ENCODE data around the gene FOXK2. TPM values are rescaled to one million over a fixed set of nuclear protein-coding genes. Genes with fewer than 3 reads are reported as not detected.
A peak's percentile ranks its signal among the peaks of the same experiment; 100 is the strongest.
"Not testable (repeated sequence)": the region's sequence is repeated elsewhere in the genome, so short reads cannot be mapped to it uniquely, and the experiment has no call there.

The FOXK2 gene
- total RNA-seq, 1 experiment from 2014 or later, result 57.7 TPM

DNA sequence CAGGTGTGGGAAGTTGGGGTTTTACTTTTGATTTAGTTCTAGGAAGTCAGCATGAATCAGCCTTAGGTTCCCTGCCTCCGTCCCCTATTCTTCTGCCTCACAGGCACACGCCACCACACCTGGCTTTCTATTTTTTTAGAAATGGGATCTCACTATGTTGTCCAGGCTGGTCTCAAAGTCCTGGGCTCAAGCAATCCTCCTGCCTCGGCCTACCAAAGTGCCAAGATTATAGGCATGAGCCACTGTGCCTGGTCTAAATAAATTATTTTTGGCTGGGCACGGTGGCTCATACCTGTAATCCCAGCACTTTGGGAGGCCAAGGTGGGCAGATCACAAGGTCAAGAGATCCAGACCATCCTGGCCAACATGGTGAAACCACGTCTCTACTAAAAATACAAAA, 7.9 kb upstream of the FOXK2 start:
- not testable (repeated sequence) for H3K36me3 Mint-ChIP-seq; H3K9me3 Mint-ChIP-seq; ATAC-seq; H3K27me3 Mint-ChIP-seq (ENCODE audit: low read depth); H3K27ac Mint-ChIP-seq; H3K4me3 Mint-ChIP-seq; H3K4me1 Mint-ChIP-seq; DNase-seq (ENCODE audit: low spot score)
- 0 out of 2 replicates have a peak, but pooled peaks have one; percentile 10 for TF ChIP-seq ZNF121 (CRISPR knock-in tag; IDR thresholded peaks at IDR 0.05)
- CTCF ChIA-PET, result interaction anchor here (1.4 kb wide), 1 partner anchor 12 kb away, joined by 4 read pairs; no protein-coding TSS in a partner anchor
- POLR2A ChIA-PET, result interaction anchor here (0.6 kb wide), 1 partner anchor 13 kb away, joined by 5 read pairs; no protein-coding TSS in a partner anchor

DNA sequence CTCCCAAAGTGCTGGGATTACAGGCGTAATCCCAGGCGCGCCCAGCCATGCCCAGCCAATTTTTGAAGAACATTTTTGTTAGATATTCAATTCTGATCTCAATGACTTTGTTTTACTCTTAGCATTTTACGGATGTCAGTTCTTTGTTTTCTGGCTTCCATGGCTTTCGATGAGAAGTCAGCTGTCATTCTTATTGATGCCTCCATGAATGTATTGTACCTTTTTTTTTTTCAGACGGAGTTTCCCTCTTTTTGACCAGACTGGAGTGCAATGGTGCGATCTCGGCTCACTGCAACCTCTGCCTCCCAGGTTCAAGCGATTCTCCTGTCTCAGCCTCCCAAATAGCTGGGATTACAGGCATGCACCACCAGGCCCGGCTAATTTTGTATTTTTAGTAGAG, 5.7 kb upstream of the FOXK2 start:
- CTCF ChIA-PET; H3K36me3 Mint-ChIP-seq; DNase-seq (ENCODE audit: low spot score); H3K27ac Mint-ChIP-seq; H3K9me3 Mint-ChIP-seq; H3K4me1 Mint-ChIP-seq; H3K27me3 Mint-ChIP-seq (ENCODE audit: low read depth); ATAC-seq; H3K4me3 Mint-ChIP-seq: not testable (repeated sequence)
- peak; percentile 84; the same call in 1 of the 2 replicates for TF ChIP-seq ZNF317 (CRISPR knock-in tag; IDR thresholded peaks at IDR 0.05; ENCODE audit: borderline replicate concordance, low read depth)
- POLR2A ChIA-PET, result interaction anchor here (0.6 kb wide), 1 partner anchor 21 kb away, joined by 6 read pairs; no protein-coding TSS in a partner anchor

GRCh38 chr17:82517230-82517865, 2.2 kb upstream of the FOXK2 start:
- ATAC-seq, result no peak
- no peak for TF ChIP-seq SMAD4 (CRISPR knock-in tag; IDR thresholded peaks at IDR 0.05)
- TF ChIP-seq, protein P1, sequence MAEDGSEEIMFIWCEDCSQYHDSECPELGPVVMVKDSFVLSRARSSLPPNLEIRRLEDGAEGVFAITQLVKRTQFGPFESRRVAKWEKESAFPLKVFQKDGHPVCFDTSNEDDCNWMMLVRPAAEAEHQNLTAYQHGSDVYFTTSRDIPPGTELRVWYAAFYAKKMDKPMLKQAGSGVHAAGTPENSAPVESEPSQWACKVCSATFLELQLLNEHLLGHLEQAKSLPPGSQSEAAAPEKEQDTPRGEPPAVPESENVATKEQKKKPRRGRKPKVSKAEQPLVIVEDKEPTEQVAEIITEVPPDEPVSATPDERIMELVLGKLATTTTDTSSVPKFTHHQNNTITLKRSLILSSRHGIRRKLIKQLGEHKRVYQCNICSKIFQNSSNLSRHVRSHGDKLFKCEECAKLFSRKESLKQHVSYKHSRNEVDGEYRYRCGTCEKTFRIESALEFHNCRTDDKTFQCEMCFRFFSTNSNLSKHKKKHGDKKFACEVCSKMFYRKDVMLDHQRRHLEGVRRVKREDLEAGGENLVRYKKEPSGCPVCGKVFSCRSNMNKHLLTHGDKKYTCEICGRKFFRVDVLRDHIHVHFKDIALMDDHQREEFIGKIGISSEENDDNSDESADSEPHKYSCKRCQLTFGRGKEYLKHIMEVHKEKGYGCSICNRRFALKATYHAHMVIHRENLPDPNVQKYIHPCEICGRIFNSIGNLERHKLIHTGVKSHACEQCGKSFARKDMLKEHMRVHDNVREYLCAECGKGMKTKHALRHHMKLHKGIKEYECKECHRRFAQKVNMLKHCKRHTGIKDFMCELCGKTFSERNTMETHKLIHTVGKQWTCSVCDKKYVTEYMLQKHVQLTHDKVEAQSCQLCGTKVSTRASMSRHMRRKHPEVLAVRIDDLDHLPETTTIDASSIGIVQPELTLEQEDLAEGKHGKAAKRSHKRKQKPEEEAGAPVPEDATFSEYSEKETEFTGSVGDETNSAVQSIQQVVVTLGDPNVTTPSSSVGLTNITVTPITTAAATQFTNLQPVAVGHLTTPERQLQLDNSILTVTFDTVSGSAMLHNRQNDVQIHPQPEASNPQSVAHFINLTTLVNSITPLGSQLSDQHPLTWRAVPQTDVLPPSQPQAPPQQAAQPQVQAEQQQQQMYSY (CRISPR knock-in tag; IDR thresholded peaks at IDR 0.05), result no peak
- peak; percentile 99 for TF ChIP-seq GABPB1 (CRISPR knock-in tag; IDR thresholded peaks at IDR 0.05)
- no peak for TF ChIP-seq PRRX2 (CRISPR knock-in tag; IDR thresholded peaks at IDR 0.05)
- TF ChIP-seq ELF4 (CRISPR knock-in tag; IDR thresholded peaks at IDR 0.05; ENCODE audit: low read depth), result no peak
- Mint-ChIP-seq H3K27ac (no peak overlapping the region), H3K4me3 (no peak overlapping the region), H3K36me3 (peaks cover 4% of the 10 kb centered on the region; the same call in 1 of the 2 replicates), H3K9me3 (peaks cover 3% of the 10 kb centered on the region; the same call in 1 of the 2 replicates), H3K4me1 (peaks cover 9% of the 10 kb centered on the region), H3K27me3 (ENCODE audit: low read depth) (peaks cover 10% of the 10 kb centered on the region)
- no peak for DNase-seq (ENCODE audit: low spot score)
- ChIA-PET CTCF (no interaction called here), POLR2A (no interaction called here)

DNA sequence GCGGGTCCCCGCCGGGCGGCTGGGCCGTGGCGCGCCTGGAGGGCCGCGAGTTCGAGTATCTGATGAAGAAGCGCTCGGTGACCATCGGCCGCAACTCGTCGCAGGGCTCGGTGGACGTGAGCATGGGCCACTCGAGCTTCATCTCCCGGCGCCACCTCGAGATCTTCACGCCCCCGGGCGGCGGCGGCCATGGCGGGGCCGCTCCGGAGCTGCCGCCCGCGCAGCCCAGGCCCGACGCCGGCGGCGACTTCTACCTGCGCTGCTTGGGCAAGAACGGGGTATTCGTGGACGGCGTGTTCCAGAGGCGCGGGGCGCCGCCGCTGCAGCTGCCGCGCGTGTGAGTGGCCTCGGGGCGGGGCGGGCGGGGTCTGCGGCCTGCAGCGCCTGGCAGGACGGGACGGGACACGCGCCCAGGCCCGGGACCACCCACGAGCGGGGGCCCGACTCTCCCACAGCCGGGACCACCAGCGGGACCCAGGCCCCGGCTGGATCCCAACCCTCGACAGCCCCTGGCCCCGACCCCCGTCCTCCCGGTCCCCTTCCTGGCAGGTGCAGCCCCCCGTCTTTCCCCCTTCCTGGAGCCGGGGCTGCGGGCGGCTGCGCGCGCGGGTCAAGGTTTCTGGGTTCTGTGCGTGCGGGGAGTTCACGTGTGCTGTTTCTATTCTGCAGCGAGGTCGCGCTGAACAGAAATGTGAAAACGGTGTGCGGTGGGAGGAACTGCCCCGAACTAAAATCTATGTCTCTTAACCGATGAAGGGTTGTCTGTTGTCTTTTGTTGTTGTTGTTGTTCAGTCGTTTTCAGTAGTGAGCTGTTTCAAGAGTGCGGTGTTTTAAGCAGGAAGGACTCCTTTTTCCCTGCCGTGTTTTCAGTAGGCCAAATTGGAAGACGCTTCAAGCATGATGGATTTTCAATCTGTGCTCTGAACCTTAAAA, 705 bp downstream of the FOXK2 start:
- Mint-ChIP-seq H3K27me3 (ENCODE audit: low read depth) (peaks cover 3% of the 10 kb centered on the region; the same call in 1 of the 2 replicates), H3K27ac (peak overlapping the region; percentile 96), H3K9me3 (peaks cover 3% of the 10 kb centered on the region; the same call in 1 of the 2 replicates), H3K36me3 (peaks cover 7% of the 10 kb centered on the region), H3K4me3 (peak overlapping the region; percentile 93), H3K4me1 (peaks cover 19% of the 10 kb centered on the region)
- no peak for ATAC-seq
- CTCF ChIA-PET, result interaction anchor here (1.0 to 2.8 kb wide), 5 partner anchors 8 to 34 kb away, joined by 3 to 16 read pairs (median 3); no protein-coding TSS in a partner anchor
- TF ChIP-seq MLX (CRISPR knock-in tag; IDR thresholded peaks at IDR 0.05) (no peak), ELF4 (CRISPR knock-in tag; IDR thresholded peaks at IDR 0.05; ENCODE audit: low read depth) (no peak), E2F1 (CRISPR knock-in tag; IDR thresholded peaks at IDR 0.05) (no peak), ESRRA (CRISPR knock-in tag; IDR thresholded peaks at IDR 0.05; ENCODE audit: borderline replicate concordance) (0 out of 2 replicates have a peak, but pooled peaks have one; percentile 19), MXD4 (CRISPR knock-in tag; IDR thresholded peaks at IDR 0.05; ENCODE audit: borderline replicate concordance) (no peak), CREM (CRISPR knock-in tag; IDR thresholded peaks at IDR 0.05) (no peak), KAT7 (CRISPR knock-in tag; IDR thresholded peaks at IDR 0.05; ENCODE audit: borderline replicate concordance) (0 out of 2 replicates have a peak, but pooled peaks have one; percentile 44)
- peak; percentile 29 for DNase-seq (ENCODE audit: low spot score)
- POLR2A ChIA-PET, result interaction anchor here (0.6 kb wide), 1 partner anchor 46 kb away, joined by 3 read pairs; no protein-coding TSS in a partner anchor

Measured in WTC11 (cell line).